Calu3 (cell line): ENCODE data around the gene PHETA1. TPM values are rescaled to one million over a fixed set of nuclear protein-coding genes. Genes with fewer than 3 reads are reported as not detected.

Experiments used
- BruUV-seq: library from RNA; stranded (reverse); fragments of 400-500 nt; replicated peaks from 2 replicates; lab custom pipeline; 2021; lab: Mats Ljungman, UMichigan
- CTCF ChIA-PET: fragments of 300-600 bp; sonication (Branson Sonifier 250); formaldehyde crosslinking; loops from one replicate; lab custom pipeline; 2022; ENCODE audit warnings: antibody characterized with exemption; lab: Charles Lee
- DNase-seq: peaks from one replicate; pipeline ENCODE4 v3.0.0; 2022
- H3K27ac Mint-ChIP-seq: one replicate; pipeline ENCODE4 v1.8.0; 2022; ENCODE audit warnings: mixed read lengths; ENCODE audit not compliant: unreplicated experiment
- H3K27me3 Mint-ChIP-seq: one replicate; pipeline ENCODE4 v1.8.0; 2022; ENCODE audit warnings: mixed read lengths; ENCODE audit not compliant: unreplicated experiment
- H3K36me3 Mint-ChIP-seq: one replicate; pipeline ENCODE4 v1.8.0; 2022; ENCODE audit warnings: mild to moderate bottlenecking, moderate library complexity, mixed read lengths; ENCODE audit not compliant: insufficient read depth, unreplicated experiment
- H3K4me1 Mint-ChIP-seq: one replicate; pipeline ENCODE4 v1.8.0; 2022; ENCODE audit warnings: mild to moderate bottlenecking, low read depth, mixed read lengths; ENCODE audit not compliant: unreplicated experiment
- H3K4me3 Mint-ChIP-seq: one replicate; pipeline ENCODE4 v1.8.0; 2022; ENCODE audit warnings: mild to moderate bottlenecking, low read depth, moderate library complexity, mixed read lengths; ENCODE audit not compliant: unreplicated experiment
- H3K9me3 Mint-ChIP-seq: one replicate; pipeline ENCODE4 v1.8.0; 2022; ENCODE audit warnings: low read depth, mixed read lengths; ENCODE audit not compliant: unreplicated experiment
- intact Hi-C: fragments of 100-400 bp; cut with micrococcal nuclease; formaldehyde crosslinking; loops from one replicate; pipeline ENCODE4 v1.10.0; 2022; ENCODE audit not compliant: unreplicated experiment
- total RNA-seq: library from RNA; stranded (reverse); gene quantifications from 2 replicates; pipeline ENCODE4 v1.2.3, GENCODE V29; 2022
- TF ChIP-seq, protein P1 (sequence below): fragments of 200-600 bp; IDR thresholded peaks from one replicate; pipeline ENCODE4 v1.8.0; 2022; ENCODE audit warnings: antibody characterized with exemption; ENCODE audit not compliant: unreplicated experiment

Gene PHETA1
- total RNA-seq, 1 experiment from 2014 or later: 20.7 TPM

DNA sequence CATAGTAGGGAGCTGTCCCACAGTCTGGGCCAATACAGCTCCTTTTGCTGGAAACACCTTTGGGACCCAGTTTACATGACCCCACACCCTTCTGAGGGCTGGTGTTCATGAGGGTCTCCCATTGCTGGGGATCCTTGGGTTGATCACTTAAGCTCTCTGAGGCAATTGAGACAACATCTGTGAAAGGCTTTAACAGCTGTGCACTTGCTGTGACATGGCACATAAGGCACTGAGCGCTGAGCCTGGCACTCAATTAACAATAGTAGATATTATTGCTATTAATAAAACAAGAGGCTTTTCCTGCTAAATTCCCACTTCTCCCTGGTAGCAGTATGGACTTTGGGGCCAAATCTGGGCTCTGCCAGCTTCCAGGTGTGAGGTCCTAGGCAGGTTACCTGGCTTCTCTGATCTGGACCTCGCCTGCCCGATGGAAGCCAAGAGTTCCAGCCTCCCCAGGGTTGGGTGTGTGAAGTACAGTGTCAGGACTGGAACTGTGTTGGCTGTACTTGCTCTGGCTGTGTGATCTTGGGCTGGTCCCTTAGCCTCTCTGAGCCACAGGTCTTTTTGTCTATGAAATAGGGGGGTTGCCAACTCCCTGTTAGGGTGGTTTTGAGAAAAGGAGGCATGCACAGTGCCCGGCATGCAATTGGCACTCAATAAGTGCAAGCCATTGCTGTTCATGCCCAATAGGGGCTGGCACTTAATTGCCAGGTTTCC lies 39.9 kb upstream of the PHETA1 start:
- Mint-ChIP-seq H3K27ac (no peak overlapping the region), H3K36me3 (peaks cover 39% of the 10 kb centered on the region), H3K9me3 (no peaks in the 10 kb centered on the region), H3K27me3 (no peaks in the 10 kb centered on the region), H3K4me3 (no peak overlapping the region), H3K4me1 (peaks cover 63% of the 10 kb centered on the region)
- BruUV-seq: no TSS peak
- TF ChIP-seq, protein P1, sequence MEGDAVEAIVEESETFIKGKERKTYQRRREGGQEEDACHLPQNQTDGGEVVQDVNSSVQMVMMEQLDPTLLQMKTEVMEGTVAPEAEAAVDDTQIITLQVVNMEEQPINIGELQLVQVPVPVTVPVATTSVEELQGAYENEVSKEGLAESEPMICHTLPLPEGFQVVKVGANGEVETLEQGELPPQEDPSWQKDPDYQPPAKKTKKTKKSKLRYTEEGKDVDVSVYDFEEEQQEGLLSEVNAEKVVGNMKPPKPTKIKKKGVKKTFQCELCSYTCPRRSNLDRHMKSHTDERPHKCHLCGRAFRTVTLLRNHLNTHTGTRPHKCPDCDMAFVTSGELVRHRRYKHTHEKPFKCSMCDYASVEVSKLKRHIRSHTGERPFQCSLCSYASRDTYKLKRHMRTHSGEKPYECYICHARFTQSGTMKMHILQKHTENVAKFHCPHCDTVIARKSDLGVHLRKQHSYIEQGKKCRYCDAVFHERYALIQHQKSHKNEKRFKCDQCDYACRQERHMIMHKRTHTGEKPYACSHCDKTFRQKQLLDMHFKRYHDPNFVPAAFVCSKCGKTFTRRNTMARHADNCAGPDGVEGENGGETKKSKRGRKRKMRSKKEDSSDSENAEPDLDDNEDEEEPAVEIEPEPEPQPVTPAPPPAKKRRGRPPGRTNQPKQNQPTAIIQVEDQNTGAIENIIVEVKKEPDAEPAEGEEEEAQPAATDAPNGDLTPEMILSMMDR: no peak
- CTCF ChIA-PET: no interaction called here
- no peak for DNase-seq
- intact Hi-C loops: no loop called here

DNA sequence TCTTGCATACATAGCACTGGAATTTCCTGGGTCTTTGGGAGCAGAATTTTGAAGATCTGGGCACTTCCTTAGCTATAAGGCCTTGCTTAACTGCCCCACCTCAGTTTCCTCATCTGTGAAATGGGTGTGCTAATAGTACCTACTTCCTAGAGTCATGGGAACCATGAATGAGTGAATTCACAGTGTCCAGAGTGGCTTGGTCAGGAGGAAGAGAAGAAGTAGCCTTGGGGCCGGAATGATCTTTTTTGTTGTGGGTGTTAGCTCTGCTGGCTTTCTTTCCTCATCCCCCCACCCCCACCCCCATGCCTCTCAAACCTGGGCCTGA lies 39.2 kb upstream of the PHETA1 start:
- BruUV-seq: no TSS peak

DNA sequence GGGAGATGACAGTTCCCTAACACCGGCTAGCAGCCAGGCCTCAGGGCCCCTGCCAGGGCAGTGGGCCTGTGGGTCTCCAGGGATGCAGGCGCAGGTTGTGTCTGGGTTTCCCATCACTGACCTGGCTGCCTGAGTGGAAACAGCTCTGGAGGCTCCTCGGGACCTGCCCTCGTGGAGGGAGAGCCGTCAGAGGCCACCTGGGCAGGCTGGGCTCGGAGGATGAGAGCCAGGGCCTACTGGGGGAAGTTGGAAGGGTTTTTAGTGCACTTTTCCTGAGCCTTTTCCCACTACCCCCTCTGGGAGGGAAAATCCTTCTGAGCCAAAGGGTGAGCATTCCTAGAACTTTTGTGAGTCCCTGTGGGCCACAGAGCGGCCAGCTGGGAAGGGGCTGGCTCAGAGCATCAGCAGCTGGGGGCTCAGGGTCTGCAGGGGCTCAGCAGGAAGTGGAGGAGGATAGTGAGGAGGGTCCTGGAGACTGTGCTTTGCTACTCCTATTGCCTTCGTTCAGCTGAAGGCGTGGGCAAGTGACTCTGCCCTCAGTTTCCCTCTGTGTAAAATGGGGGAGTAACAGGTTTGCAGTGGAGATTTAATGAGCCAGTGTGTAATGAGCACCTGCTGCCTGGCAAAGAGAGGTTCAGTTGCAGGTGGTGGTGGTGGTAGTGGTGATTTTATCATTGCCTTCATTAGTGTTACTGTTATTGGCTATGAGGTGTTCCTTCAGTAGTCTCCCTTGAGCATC lies 38.7 kb upstream of the PHETA1 start:
- CTCF ChIA-PET: interaction anchor here (1.2 kb wide), 1 partner anchor 10 kb away, joined by 3 read pairs; no protein-coding TSS in a partner anchor
- H3K4me3 Mint-ChIP-seq: peak overlapping the region; percentile 86

More for the DNA sequence above, 39.2 kb upstream of the PHETA1 start:
- intact Hi-C loops: no loop called here
- Mint-ChIP-seq H3K27ac (no peak overlapping the region), H3K9me3 (no peaks in the 10 kb centered on the region), H3K36me3 (peaks cover 43% of the 10 kb centered on the region), H3K27me3 (no peaks in the 10 kb centered on the region), H3K4me1 (peaks cover 63% of the 10 kb centered on the region), H3K4me3 (no peak overlapping the region)
- CTCF ChIA-PET: no interaction called here
- TF ChIP-seq, protein P1: no peak
- no peak for DNase-seq

More for the DNA sequence above, 38.7 kb upstream of the PHETA1 start:
- Mint-ChIP-seq H3K4me1 (peaks cover 63% of the 10 kb centered on the region), H3K36me3 (peaks cover 48% of the 10 kb centered on the region), H3K27ac (no peak overlapping the region), H3K27me3 (no peaks in the 10 kb centered on the region), H3K9me3 (no peaks in the 10 kb centered on the region)
- BruUV-seq: no TSS peak
- DNase-seq: no peak
- TF ChIP-seq, protein P1: no peak
- intact Hi-C loops: no loop called here
